HUES64 (cell line): ENCODE measurements around the gene MTM1. TPM values are rescaled to one million over a fixed set of nuclear protein-coding genes. Genes with fewer than 3 reads are reported as not detected.

Source experiments
- H3K27ac ChIP-seq: 2 replicates; pipeline ENCODE4 v1.7.0; 2013; ENCODE audit warnings: low read depth, low read length, inconsistent platforms
- H3K27me3 ChIP-seq: 2 replicates; pipeline ENCODE4 v1.6.1; 2013; ENCODE audit warnings: mild to moderate bottlenecking, low read length; ENCODE audit not compliant: insufficient read depth
- H3K36me3 ChIP-seq: 2 replicates; pipeline ENCODE4 v1.6.1; 2013; ENCODE audit warnings: mild to moderate bottlenecking, low read length; ENCODE audit not compliant: insufficient read depth
- H3K4me1 ChIP-seq: 2 replicates; pipeline ENCODE4 v1.6.1; 2013; ENCODE audit warnings: mild to moderate bottlenecking, low read length, moderate library complexity; ENCODE audit not compliant: insufficient read depth
- H3K4me3 ChIP-seq: 2 replicates; pipeline ENCODE4 v1.5.1; 2013; ENCODE audit warnings: mild to moderate bottlenecking, low read length, moderate library complexity
- H3K9ac ChIP-seq: 2 replicates; pipeline ENCODE4 v1.6.1; 2013; ENCODE audit warnings: mild to moderate bottlenecking, low read depth, low read length
- H3K9me3 ChIP-seq: 2 replicates; pipeline ENCODE4 v1.6.1; 2013; ENCODE audit warnings: low read depth, low read length; ENCODE audit not compliant: insufficient read depth
- WGBS: fragments of 150-250, 120-280 bp; methylation state at CpG from one replicate; pipeline ENCODE4 v1.1.7; 2013; ENCODE audit warnings: missing lambda C conversion rate; 5-methylcytosine and 5-hydroxymethylcytosine counted together
- polyA plus RNA-seq, 2 experiments: library from polyadenylated mRNA; stranded (reverse); fragments of 50-300 nt; gene quantifications; one replicate each; pipeline ENCODE4 v1.2.3, GENCODE V29; 2013

The MTM1 gene
- polyA plus RNA-seq (2013, experiment 1 of 2) = 6.5 TPM
- 7.1 TPM for polyA plus RNA-seq (2013, experiment 2 of 2)

DNA sequence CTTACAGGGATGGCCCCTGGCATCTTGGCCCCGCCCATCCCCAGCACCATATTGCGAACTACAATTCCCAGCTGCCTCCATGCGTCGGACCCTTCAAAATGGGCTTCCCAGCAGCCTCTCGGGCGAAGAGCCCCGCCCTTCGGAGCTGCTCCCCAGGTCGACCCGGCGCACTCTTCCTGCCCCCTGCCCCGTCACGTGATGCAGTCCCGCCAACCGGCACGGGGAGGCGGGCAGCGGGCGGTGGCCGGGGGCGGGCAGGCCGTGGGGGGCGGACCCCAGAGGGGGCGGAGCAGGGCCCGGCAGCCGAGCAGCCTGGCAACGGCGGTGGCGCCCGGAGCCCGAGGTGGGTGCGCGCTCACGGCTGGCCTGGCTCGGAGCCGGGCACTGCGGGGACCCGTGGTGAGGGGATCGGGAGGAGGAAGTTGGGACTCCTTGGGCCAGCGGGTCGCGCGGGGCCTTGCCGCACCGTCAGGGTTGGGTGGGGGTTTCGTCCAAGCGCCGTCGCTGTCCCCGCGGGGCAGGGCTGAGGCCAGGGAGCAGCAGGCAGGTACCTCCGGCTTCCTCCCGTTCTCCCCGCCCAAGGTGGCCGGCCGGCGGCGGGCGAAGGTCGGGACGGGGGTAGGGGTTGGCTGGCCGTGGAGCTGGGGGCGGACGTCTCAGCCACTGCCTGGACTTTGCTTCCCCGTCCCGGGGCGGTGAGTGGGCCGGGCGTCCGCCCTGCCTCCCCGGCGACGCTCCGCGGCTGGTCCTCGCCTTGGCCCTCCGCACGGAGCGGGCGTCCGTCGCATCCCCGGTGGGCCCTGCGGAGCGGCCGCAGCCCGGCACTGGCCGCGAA is at the start of gene MTM1:
Gene MTM1 (plus strand): TSS at position 302 of the 835 bp plus-strand sequence. CDS start 23,994 bp downstream, outside the sequence.
- Histone ChIP-seq H3K4me1 (peaks cover 41% of the 10 kb centered on the region), H3K27me3 (peaks cover 11% of the 10 kb centered on the region), H3K9ac (peak within 1 kb of the TSS; percentile 63), H3K4me3 (peak within 1 kb of the TSS; percentile 80), H3K36me3 (no peaks in the 10 kb centered on the region), H3K27ac (peak within 1 kb of the TSS; percentile 74; the same call in 1 of the 2 replicates), H3K9me3 (no peaks in the 10 kb centered on the region)
- WGBS = under 1% methylated on average over 89 of the region's 89 CpGs

DNA sequence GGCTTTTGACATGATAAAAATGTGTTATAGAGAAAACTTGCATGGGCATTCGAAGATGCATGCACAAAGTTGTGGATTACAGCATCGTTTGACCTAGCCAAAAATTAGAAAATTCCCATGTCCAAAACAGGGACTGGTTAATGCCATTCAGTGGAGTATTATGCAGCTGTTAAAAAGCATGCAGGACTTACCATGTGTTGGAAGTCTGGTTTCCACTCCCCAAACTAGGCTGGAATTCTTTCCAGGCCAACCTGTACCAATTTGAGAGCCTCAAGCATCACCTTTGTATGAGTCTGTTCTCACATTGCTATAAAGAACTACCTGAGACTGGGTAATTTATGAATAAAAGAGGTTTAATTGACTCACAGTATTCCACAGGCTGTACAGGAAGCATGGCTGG is 45.9 kb upstream of the MTM1 start:
- H3K27ac ChIP-seq = no peak overlapping the region
- 93% methylated on average over 2 of the region's 2 CpGs for WGBS
- H3K4me1 ChIP-seq = no peaks in the 10 kb centered on the region
- no peaks in the 10 kb centered on the region for H3K9me3 ChIP-seq
- no peaks in the 10 kb centered on the region for H3K36me3 ChIP-seq
- H3K27me3 ChIP-seq = no peaks in the 10 kb centered on the region
- no peak overlapping the region for H3K9ac ChIP-seq
- no peak overlapping the region for H3K4me3 ChIP-seq

DNA sequence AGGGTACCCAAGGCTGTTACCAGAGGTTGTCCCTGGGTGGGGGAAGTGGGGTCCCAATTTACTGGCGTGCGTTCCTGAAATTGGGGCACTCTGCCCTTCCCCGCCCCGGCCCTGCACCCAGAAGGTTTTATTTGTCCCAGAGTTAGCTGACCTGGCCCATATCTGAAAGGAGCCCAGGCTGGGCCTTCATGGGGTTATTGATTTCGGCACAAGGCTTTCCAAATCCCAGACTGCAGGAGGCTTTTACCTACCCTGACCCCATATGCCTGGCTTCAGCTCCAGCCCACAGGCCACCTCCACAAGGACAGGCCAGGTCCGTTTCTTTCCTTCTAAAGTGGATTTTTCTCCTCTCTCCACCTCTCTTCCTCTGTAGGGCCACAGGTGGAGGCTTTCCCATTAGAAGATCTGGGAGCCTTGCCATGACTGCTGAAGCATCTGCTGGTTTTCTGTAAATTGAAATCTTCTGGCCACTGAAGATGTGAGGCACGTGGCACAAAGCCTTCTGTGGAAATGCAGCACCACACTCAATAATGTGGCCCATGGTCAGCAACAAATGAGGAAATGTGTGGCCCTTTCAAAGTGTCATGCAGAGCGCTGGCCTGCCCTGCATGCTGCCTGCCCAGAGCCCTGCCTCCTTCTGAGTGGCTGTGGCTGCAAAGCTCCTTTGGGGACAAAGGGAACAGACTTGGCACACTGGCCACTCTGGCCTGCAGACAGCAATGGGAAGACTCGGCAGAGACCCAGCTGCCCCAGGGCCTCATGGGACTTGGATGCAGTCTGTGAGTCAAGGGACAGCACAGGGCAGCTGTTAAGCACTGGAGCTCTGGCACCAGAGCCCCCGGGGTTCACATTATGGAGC is 43.1 kb upstream of the MTM1 start:
- Histone ChIP-seq H3K36me3 (no peaks in the 10 kb centered on the region), H3K4me3 (no peak overlapping the region), H3K4me1 (no peaks in the 10 kb centered on the region), H3K27me3 (no peaks in the 10 kb centered on the region), H3K9ac (no peak overlapping the region), H3K9me3 (no peaks in the 10 kb centered on the region), H3K27ac (no peak overlapping the region)
- WGBS = 91% methylated on average over 10 of the region's 10 CpGs

DNA sequence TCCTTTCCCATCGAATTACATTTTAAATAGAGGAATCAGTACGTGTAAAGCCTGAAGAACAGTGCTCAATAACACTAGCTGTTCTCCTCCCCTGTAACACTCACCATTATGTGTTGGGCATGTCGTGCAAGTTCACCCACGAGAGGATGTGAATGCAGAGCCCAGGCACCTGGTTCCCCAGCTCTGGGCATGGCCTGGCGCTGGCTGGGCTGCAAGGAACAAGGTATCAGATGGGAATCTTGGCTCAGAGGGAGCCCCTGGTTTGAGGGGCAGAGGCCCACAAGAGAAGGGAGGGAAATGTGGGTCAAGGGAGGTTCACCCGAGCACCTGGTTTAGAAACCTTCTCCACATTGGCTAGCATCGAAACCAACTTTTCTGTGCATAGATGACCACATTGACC is 41.7 kb upstream of the MTM1 start:
- Histone ChIP-seq H3K4me3 (no peak overlapping the region), H3K36me3 (no peaks in the 10 kb centered on the region), H3K9me3 (no peaks in the 10 kb centered on the region), H3K4me1 (no peaks in the 10 kb centered on the region), H3K27me3 (no peaks in the 10 kb centered on the region), H3K27ac (no peak overlapping the region), H3K9ac (no peak overlapping the region)
- WGBS = 78% methylated on average over 7 of the region's 7 CpGs

DNA sequence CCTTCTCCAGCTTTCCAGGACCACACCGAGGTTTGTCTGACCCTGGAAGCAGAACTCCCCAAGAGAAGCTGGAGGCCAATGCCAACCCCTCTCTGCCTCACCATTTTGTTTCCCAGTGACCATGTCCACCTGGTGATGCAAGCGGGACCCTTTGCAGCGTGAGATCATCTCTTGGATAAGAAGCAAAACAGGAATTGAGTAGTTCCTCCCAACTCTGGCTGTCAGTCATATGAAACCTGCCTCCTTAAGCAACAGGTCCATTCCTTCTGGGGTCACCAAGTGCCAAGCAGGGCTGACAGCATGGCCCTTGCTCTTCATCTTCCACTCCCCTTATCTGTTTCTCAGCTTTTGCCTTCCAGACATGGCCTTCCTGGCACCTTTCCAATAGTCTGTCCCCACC is 41.3 kb upstream of the MTM1 start:
- Histone ChIP-seq H3K27ac (no peak overlapping the region), H3K27me3 (no peaks in the 10 kb centered on the region), H3K36me3 (no peaks in the 10 kb centered on the region), H3K4me1 (no peaks in the 10 kb centered on the region), H3K9ac (no peak overlapping the region), H3K9me3 (no peaks in the 10 kb centered on the region), H3K4me3 (no peak overlapping the region)
- 97% methylated on average over 3 of the region's 3 CpGs for WGBS

DNA sequence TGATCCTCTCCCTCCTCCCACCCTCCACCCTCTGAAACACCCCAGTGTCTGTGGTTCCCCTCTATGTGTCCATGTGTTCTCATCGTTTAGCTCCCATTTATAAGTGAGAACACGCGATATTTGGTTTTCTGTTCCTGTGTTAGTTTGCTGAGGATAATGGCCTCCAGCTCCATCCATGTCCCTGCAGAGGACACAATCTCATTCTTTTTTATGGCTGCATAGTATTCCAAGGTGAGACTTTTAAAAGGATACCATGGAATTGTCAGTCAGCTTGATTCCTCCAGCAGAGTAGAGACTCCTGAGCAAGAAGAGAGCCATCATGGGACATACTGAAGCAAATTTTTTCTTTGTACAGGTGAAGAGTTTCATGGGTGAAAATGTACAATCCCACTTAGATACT is 38.8 kb upstream of the MTM1 start:
- WGBS = 96% methylated on average over 3 of the region's 3 CpGs
- no peak overlapping the region for H3K27ac ChIP-seq
- no peaks in the 10 kb centered on the region for H3K9me3 ChIP-seq

DNA sequence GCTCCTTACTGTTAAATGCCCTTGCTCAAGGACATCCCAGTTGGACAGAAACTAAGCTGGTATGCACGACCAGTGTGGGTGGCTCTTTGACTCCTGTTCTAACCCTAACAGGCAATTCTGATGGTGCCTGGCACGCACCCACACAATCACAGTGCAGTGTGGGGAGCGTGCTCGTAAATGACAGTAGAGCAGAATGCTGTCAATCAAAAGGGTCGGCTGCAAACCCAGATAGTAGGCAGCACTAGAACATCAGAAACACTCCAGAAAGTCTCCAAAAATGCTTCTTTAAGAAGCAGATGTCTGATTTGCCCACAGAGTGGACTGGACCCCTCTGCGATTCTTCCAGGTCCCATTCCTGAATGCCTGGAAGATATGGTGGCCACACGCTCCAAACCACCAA is 37.6 kb upstream of the MTM1 start:
- Histone ChIP-seq H3K27ac (no peak overlapping the region), H3K27me3 (no peaks in the 10 kb centered on the region), H3K9me3 (no peaks in the 10 kb centered on the region), H3K9ac (no peak overlapping the region), H3K36me3 (no peaks in the 10 kb centered on the region), H3K4me3 (no peak overlapping the region), H3K4me1 (no peaks in the 10 kb centered on the region)
- 95% methylated on average over 7 of the region's 7 CpGs for WGBS

More for the DNA sequence above, 38.8 kb upstream of the MTM1 start:
- Histone ChIP-seq H3K4me3 (no peak overlapping the region), H3K36me3 (no peaks in the 10 kb centered on the region), H3K27me3 (no peaks in the 10 kb centered on the region), H3K9ac (no peak overlapping the region), H3K4me1 (no peaks in the 10 kb centered on the region)

DNA sequence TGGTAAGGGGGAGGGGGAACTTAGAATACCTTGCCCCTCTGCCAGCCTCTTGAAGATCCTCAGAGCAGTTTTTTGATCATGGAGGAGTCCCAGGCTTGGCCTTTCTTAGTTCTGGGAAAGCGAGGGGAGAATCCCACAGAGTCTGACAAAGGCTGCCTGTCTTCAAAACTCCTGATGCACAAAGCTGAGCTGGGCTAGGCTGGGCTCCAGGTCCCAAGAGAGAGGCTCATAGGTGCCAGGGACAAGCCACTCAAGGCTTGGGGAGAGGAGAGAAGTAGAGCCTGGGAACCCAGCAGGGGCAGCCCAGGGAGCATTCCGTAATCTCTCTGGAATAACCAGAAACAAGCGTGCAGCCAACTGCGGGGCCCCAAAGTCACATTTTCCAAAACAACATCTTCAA is 37.0 kb upstream of the MTM1 start:
- no peak overlapping the region for H3K4me3 ChIP-seq
- H3K36me3 ChIP-seq = no peaks in the 10 kb centered on the region
- H3K27me3 ChIP-seq = no peaks in the 10 kb centered on the region
- 95% methylated on average over 4 of the region's 4 CpGs for WGBS
- no peaks in the 10 kb centered on the region for H3K9me3 ChIP-seq
- no peak overlapping the region for H3K27ac ChIP-seq
- no peaks in the 10 kb centered on the region for H3K4me1 ChIP-seq
- no peak overlapping the region for H3K9ac ChIP-seq

DNA sequence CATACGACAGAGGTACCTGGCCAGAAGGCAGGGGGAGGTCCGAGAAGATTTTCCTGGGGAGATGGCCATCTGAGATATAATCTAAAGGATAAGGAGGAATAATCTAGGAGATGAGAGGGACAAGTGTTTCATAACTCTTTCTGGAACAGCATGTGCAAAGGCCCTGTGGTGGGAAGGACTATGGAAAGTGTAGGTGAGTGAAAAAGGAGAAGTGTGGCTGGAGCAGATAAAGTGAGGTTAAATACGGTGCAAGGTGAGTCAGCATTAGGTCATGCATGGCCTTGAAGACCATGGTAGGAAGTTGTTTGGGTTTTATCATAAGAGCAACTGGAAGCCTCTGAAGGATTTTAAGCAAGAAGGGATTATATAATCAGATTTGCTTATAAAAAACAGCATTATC is 34.6 kb upstream of the MTM1 start:
- H3K4me1 ChIP-seq = no peaks in the 10 kb centered on the region
- no peaks in the 10 kb centered on the region for H3K36me3 ChIP-seq
- no peaks in the 10 kb centered on the region for H3K9me3 ChIP-seq
- WGBS = 91% methylated on average over 3 of the region's 3 CpGs
- H3K27ac ChIP-seq = no peak overlapping the region
- no peaks in the 10 kb centered on the region for H3K27me3 ChIP-seq
- no peak overlapping the region for H3K9ac ChIP-seq
- no peak overlapping the region for H3K4me3 ChIP-seq

DNA sequence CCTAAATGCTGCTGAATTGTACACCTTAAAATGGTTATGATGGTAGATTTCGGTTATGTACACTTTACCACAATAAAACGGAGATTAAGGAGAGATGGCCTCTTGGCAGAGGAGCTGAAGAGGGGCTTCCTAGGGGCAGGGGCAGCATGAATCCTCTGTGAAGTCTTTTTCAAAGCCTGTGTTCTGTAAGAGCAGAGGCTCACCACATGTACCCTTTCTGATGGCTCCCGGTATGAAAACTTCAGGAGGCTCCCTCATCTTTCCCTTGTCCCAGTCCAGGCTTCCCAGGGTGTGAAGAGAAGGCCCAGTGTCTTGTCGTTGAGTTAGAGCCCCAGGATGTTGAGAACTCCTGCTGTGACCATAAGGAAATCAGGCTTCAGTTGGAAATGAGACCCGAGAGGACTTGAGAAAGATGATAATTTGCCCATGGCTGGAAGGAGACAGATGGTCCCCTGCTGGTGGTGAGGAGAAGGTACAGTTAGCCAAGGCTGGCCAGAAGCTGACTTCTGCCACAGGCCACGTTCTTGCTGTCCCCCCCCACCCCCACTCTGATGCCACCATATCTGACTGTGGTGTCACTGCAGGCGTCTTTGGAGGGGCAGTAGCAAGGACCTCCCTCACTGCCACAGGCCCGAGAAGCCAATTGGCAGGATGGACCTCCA is 31.8 kb upstream of the MTM1 start:
- Histone ChIP-seq H3K4me3 (no peak overlapping the region), H3K27me3 (no peaks in the 10 kb centered on the region), H3K27ac (no peak overlapping the region), H3K9me3 (no peaks in the 10 kb centered on the region), H3K4me1 (no peaks in the 10 kb centered on the region), H3K36me3 (no peaks in the 10 kb centered on the region), H3K9ac (no peak overlapping the region)
- WGBS = 67% methylated on average over 8 of the region's 8 CpGs

DNA sequence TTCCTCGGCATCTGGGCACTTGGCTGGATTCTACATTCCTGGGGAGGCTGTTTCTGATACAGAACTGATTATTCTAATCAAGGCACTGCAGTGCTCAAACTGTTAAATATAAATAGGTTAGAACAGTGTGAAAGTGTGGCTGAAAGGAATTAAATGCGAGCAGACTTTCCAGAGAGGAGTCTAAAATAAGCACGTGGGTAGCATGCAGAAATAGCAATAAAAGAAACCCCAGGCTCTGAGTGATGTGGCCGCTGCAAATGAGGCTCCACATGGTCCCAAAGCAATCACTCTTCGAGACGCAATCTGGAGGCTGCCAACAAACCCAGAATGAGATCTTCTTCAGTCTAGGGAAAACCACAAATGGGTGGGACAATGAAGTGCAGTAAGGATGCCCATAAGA is 30.6 kb upstream of the MTM1 start:
- Histone ChIP-seq H3K9me3 (no peaks in the 10 kb centered on the region), H3K36me3 (no peaks in the 10 kb centered on the region), H3K27me3 (no peaks in the 10 kb centered on the region), H3K9ac (no peak overlapping the region), H3K4me1 (no peaks in the 10 kb centered on the region), H3K4me3 (no peak overlapping the region), H3K27ac (no peak overlapping the region)
- WGBS = 89% methylated on average over 6 of the region's 6 CpGs
